ENCODE measurements around the gene SCN9A. TPM values are rescaled to one million over a fixed set of nuclear protein-coding genes. Genes with fewer than 3 reads are reported as not detected.

The SCN9A gene
- total RNA-seq, 2 donors from 2014 or later: 0.46 to 44.1 TPM

- TF ChIP-seq POLR2A (IDR thresholded peaks at IDR 0.05): no peak
- no peak for TF ChIP-seq POLR2AphosphoS5 (IDR thresholded peaks at IDR 0.05)
- no peak for TF ChIP-seq CTCF (IDR thresholded peaks at IDR 0.05)
- no peak for DNase-seq (ENCODE audit: low spot score)
- Histone ChIP-seq H3K27ac (no peak overlapping the region), H3K36me3 (no peaks in the 10 kb centered on the region), H3K4me1 (replicated peaks) (no peaks in the 10 kb centered on the region), H3K9me3 (no peaks in the 10 kb centered on the region), H3K4me3 (no peak overlapping the region), H3K27me3 (replicated peaks; ENCODE audit: insufficient read depth) (no peaks in the 10 kb centered on the region)
- intact Hi-C loops (cut with DNase I): no loop called here
- 70% methylated on average over 4 of the region's 4 CpGs for WGBS
Observed at GRCh38 chr2:166278856-166279255, 96.9 kb downstream of the SCN9A start.

GRCh38 chr2:166270376-166270775 is 105.4 kb downstream of the SCN9A start:
- 81% methylated on average over 6 of the region's 6 CpGs for WGBS
- Histone ChIP-seq H3K27ac (no peak overlapping the region), H3K4me3 (no peak overlapping the region), H3K27me3 (replicated peaks; ENCODE audit: insufficient read depth) (no peaks in the 10 kb centered on the region), H3K9me3 (no peaks in the 10 kb centered on the region), H3K36me3 (no peaks in the 10 kb centered on the region), H3K4me1 (replicated peaks) (no peaks in the 10 kb centered on the region)
- TF ChIP-seq POLR2A (IDR thresholded peaks at IDR 0.05) (no peak), POLR2AphosphoS5 (IDR thresholded peaks at IDR 0.05) (no peak), CTCF (IDR thresholded peaks at IDR 0.05) (no peak)
- intact Hi-C loops (cut with DNase I): no loop called here
- no peak for DNase-seq (ENCODE audit: low spot score)

GRCh38 chr2:166269322-166269721 is 106.4 kb downstream of the SCN9A start:
- intact Hi-C loops (cut with DNase I): no loop called here
- DNase-seq (ENCODE audit: low spot score): no peak
- no peaks in the 10 kb centered on the region for H3K9me3 ChIP-seq

GRCh38 chr2:166257859-166258258 is 117.9 kb downstream of the SCN9A start:
- H3K27ac ChIP-seq: no peak overlapping the region
- intact Hi-C loops (cut with DNase I): no loop called here
- no peaks in the 10 kb centered on the region for H3K27me3 ChIP-seq (replicated peaks; ENCODE audit: insufficient read depth)
- H3K4me3 ChIP-seq: no peak overlapping the region
- DNase-seq (ENCODE audit: low spot score): no peak
- no peaks in the 10 kb centered on the region for H3K4me1 ChIP-seq (replicated peaks)
- H3K36me3 ChIP-seq: no peaks in the 10 kb centered on the region
- TF ChIP-seq POLR2A (IDR thresholded peaks at IDR 0.05): no peak
- no peak for TF ChIP-seq POLR2AphosphoS5 (IDR thresholded peaks at IDR 0.05)
- no peak for TF ChIP-seq CTCF (IDR thresholded peaks at IDR 0.05)
- H3K9me3 ChIP-seq: no peaks in the 10 kb centered on the region

More at GRCh38 chr2:166269322-166269721, 106.4 kb downstream of the SCN9A start:
- Histone ChIP-seq H3K4me1 (replicated peaks) (no peaks in the 10 kb centered on the region), H3K4me3 (no peak overlapping the region), H3K27me3 (replicated peaks; ENCODE audit: insufficient read depth) (no peaks in the 10 kb centered on the region), H3K36me3 (no peaks in the 10 kb centered on the region), H3K27ac (no peak overlapping the region)
- TF ChIP-seq POLR2A (IDR thresholded peaks at IDR 0.05) (no peak), CTCF (IDR thresholded peaks at IDR 0.05) (no peak), POLR2AphosphoS5 (IDR thresholded peaks at IDR 0.05) (no peak)

GRCh38 chr2:166256896-166257295 is 118.8 kb downstream of the SCN9A start:
- H3K9me3 ChIP-seq: no peaks in the 10 kb centered on the region
- intact Hi-C loops (cut with DNase I): no loop called here
- no peaks in the 10 kb centered on the region for H3K36me3 ChIP-seq
- H3K4me1 ChIP-seq (replicated peaks): no peaks in the 10 kb centered on the region
- DNase-seq (ENCODE audit: low spot score): no peak
- no peaks in the 10 kb centered on the region for H3K27me3 ChIP-seq (replicated peaks; ENCODE audit: insufficient read depth)
- H3K27ac ChIP-seq: no peak overlapping the region
- H3K4me3 ChIP-seq: no peak overlapping the region
- 94% methylated on average over 1 of the region's 1 CpG for WGBS
- TF ChIP-seq POLR2A (IDR thresholded peaks at IDR 0.05) (no peak), CTCF (IDR thresholded peaks at IDR 0.05) (no peak), POLR2AphosphoS5 (IDR thresholded peaks at IDR 0.05) (no peak)
